Heart right ventricle (tissue), 16 donors: Measurements from ENCODE around the gene KLHDC7B. TPM values are rescaled to one million over a fixed set of nuclear protein-coding genes. Genes with fewer than 3 reads are reported as not detected.

Source experiments
- ATAC-seq, 8 donors: fragments of 200-7000 bp; cut with Tn5 transposase; one replicate each; pipeline ENCODE4 v1.9.1; 2020; ENCODE audit warnings: mild to moderate bottlenecking in 8 of 8, moderate library complexity in 8 of 8, moderate number of reproducible peaks in 1 of 8
- DNase-seq, 2 donors: peaks; one replicate each; pipeline ENCODE4 v3.0.0-alpha.2; 2020
- H3K27ac ChIP-seq, 10 donors: fragments of 200-600 bp; sonication (generic) in 2 of 10; one replicate each; pipeline versions ENCODE4 v1.5.0 to v1.8.0; 2020 to 2022; ENCODE audit warnings: mild to moderate bottlenecking in 3 of 10
- H3K27me3 ChIP-seq, 7 donors: fragments of 200-600 bp; one replicate each; pipeline ENCODE4 v1.8.0; 2021 to 2022; ENCODE audit warnings: mild to moderate bottlenecking in 2 of 7
- H3K36me3 ChIP-seq, 9 donors: fragments of 200-600 bp; sonication (generic) in 1 of 9; one replicate each; pipeline versions ENCODE4 v1.5.0 to v1.8.0; 2020 to 2022; ENCODE audit warnings: mild to moderate bottlenecking in 2 of 9
- H3K4me1 ChIP-seq, 9 donors: fragments of 200-600 bp; sonication (generic) in 1 of 9; one replicate each; pipeline versions ENCODE4 v1.5.0 to v1.8.0; 2020 to 2022; ENCODE audit warnings: mild to moderate bottlenecking in 4 of 9
- H3K4me3 ChIP-seq, 10 donors: fragments of 200-600 bp; sonication (generic) in 2 of 10; one replicate each; pipeline versions ENCODE4 v1.5.0 to v1.8.0; 2020 to 2022; ENCODE audit warnings: mild to moderate bottlenecking in 7 of 10, moderate library complexity in 2 of 10
- H3K9me3 ChIP-seq, 11 donors: fragments of 200-600 bp in 10 of 11; sonication (generic) in 2 of 11; one replicate each; pipeline versions ENCODE4 v1.5.0 to v1.8.0; 2013 to 2022; ENCODE audit warnings: mild to moderate bottlenecking in 2 of 11, control low read depth in 1 of 11, moderate library complexity in 1 of 11
- WGBS, 2 donors: extraction: QIAGEN DNeasy Blood & Tissue Kit; methylation state at CpG; one replicate each; pipeline ENCODE4 v1.1.7; 2013; ENCODE audit warnings: inconsistent platforms in 1 of 2; 5-methylcytosine and 5-hydroxymethylcytosine counted together
- intact Hi-C, 10 donors: fragments of 100-400 bp; cut with DNase I; formaldehyde crosslinking; loops; one replicate each; pipeline versions ENCODE4 v1.11.1 to v1.14.2; 2022
- polyA plus RNA-seq, 2 donors: library from polyadenylated mRNA; stranded (reverse); fragments of 200-250 nt; gene quantifications; one replicate each; pipeline ENCODE4 v1.2.3, GENCODE V29; 2013
- total RNA-seq, 10 donors: library from RNA; stranded (reverse); fragmentation: NEBNext Ultra II Directional in 3 of 10; extraction: Animal tissue kit (Norgen Biotek cat#: 25700) in 3 of 10; gene quantifications; one replicate each; pipeline versions ENCODE4 v1.2.1 to v1.2.4, GENCODE V29; 2021 to 2023
- TF ChIP-seq, protein P1 (sequence below), 9 donors: fragments of 200-600 bp; sonication (generic) in 2 of 9; IDR thresholded peaks; one replicate each; pipeline versions ENCODE4 v1.5.0 to v1.8.0; 2021 to 2022; ENCODE audit warnings: antibody characterized with exemption in 9 of 9, mild to moderate bottlenecking in 5 of 9, moderate library complexity in 1 of 9
- donor health status: Arrhythmogenic right ventricular cardiomyopathy.
- donor health status: ischemic (EF 13 %, LVEDD 7.1; RV severe dilation, severe dysfunction).
- donor health status: healthy with polysubstance abuse.
- donor health status: DM: no; HTN: yes; CAD: no.
- donor health status: DM: no; HTN: no; CAD: no.
- donor health status: ischemic (EF 25% LVEDD 6.9; RV normal size, moderate dysfunction).
- donor health status: ischemic (EF 25% LVEDD 5.7; RV mildly dilated, moderate dysfunction).
- donor health status: healthy.
- donor health status: DM: yes; HTN: yes; CAD: no.
- donor health status: Ischemic cardiomyopathy.
- donor health status: ischemic (EF 35%, LVEDD 5.7; RV mildly dilated, moderate dysfunction).
- donor health status: nonischemic (EF 11% LVEDD 7.7; RV severe dilation, severe dysfunction).
- donor health status: DM: yes; HTN: yes; CAD: no.
- donor health status: PGD.
- donor health status: ischemic (EF 29% LVEDD 5.4; RV normal size, mild dysfunction).
- donor health status: nonischemic (EF 23%, LVEDD 6.1; RV moderate dilation, normal function).

KLHDC7B gene
- total and polyA plus RNA-seq, 12 donors = 0.10 to 1.3 (median 0.13) TPM; not detected in 7

DNA sequence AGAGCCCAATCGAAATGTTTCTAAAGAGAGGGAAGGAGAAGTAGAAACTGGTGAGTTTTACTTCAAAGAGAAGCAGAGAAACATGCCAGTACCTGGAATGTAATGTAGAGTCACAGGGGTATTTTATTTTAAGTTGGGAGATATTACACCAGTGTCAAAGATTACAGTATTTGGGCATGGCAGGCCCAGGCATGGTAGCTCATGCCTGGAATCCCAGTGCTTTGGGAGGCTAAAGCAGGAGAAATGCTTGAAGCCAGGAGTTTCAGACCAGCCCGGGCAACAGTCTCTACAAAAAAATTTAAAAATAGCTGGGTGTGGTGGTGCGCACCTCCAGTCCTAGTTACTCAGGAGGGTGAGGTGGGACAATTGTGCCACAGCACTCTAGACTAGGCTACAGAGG lies 14.3 kb downstream of the KLHDC7B start:
- ATAC-seq = no peak
- Histone ChIP-seq H3K27ac (no peak overlapping the region), H3K36me3 (no peaks in the 10 kb centered on the region), H3K9me3 (no peaks in the 10 kb centered on the region), H3K4me3 (no peak overlapping the region), H3K4me1 (peaks cover 0 to 20% (median 7%) of the 10 kb centered on the region in 9 donors), H3K27me3 (no peaks in the 10 kb centered on the region)
- WGBS, 2 donors = 84 to 86% methylated on average over 3 of the region's 3 CpGs
- TF ChIP-seq, protein P1, sequence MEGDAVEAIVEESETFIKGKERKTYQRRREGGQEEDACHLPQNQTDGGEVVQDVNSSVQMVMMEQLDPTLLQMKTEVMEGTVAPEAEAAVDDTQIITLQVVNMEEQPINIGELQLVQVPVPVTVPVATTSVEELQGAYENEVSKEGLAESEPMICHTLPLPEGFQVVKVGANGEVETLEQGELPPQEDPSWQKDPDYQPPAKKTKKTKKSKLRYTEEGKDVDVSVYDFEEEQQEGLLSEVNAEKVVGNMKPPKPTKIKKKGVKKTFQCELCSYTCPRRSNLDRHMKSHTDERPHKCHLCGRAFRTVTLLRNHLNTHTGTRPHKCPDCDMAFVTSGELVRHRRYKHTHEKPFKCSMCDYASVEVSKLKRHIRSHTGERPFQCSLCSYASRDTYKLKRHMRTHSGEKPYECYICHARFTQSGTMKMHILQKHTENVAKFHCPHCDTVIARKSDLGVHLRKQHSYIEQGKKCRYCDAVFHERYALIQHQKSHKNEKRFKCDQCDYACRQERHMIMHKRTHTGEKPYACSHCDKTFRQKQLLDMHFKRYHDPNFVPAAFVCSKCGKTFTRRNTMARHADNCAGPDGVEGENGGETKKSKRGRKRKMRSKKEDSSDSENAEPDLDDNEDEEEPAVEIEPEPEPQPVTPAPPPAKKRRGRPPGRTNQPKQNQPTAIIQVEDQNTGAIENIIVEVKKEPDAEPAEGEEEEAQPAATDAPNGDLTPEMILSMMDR (IDR thresholded peaks at IDR 0.05) = no peak
- intact Hi-C loops = loop anchor here in 1 of 10 donors (5.0 kb wide), 1 partner anchor 33 kb away; the partner anchor contains the start of gene SCO2
- no peak for DNase-seq

GRCh38 chr22:50561401-50562358 lies 16.0 kb downstream of the KLHDC7B start:
- Histone ChIP-seq H3K4me1 (peaks cover 0 to 20% (median 7%) of the 10 kb centered on the region in 9 donors), H3K27ac (no peak overlapping the region), H3K9me3 (no peaks in the 10 kb centered on the region), H3K4me3 (no peak overlapping the region), H3K36me3 (no peaks in the 10 kb centered on the region), H3K27me3 (no peaks in the 10 kb centered on the region)
- WGBS, 2 donors = 71 to 81% methylated on average over 21 to 23 of the region's 34 CpGs
- TF ChIP-seq, protein P1 (IDR thresholded peaks at IDR 0.05) = no peak
- intact Hi-C loops = loop anchor here in 2 of 10 donors (2.0 to 5.0 kb wide), 2 partner anchors 21 to 34 kb away; partner anchors contain the start of genes CHKB (in 1 of the 2) and SCO2 (in 1 of the 2)
- ATAC-seq (no peak), DNase-seq (no peak)

DNA sequence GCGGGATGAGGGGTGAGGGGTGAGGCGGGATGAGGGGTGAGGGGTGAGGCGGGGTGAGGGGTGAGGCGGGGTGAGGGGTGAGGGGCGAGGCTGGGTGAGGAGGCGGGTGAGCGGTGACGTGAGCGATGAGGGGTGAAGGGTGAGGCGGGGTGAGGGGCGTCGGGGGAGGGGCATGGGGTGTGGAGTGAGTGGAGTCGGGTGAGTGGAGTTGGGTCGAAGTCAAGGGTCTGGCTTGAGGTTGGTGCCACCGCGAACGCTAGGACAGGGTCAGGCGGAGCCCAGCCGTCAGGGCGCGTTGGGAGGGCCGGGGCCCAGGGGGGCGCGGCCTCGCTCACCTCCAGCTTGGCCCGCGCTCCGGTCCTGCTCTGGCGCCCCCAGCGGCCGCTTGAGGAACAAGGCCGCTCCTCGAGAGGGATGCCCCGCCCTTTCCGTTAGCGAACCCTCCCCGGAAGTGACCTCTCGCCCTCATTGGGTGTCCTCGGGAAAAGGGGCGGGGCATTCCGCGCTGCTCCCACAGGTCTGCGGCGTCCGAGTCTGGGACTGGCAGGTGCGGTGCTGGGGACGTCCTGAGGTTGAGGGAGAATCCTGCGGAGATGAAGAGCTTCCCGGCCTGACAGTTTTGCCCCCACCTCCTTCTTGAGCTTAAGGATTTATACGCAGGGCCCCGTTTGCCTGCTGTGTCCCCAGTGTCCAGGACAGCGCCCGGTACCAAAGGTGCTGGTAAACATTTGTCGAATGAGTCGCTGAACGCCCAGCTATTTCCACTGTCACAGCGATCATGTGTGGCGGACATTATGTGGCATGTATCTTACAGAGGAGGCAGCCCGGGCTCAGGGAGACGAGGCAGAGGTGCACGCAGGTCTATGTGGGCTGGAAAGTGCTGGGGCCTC lies 17.1 kb downstream of the KLHDC7B start, which contains the start of gene SYCE3:
SYCE3 (minus strand) TSS at position 397 of the 890 bp plus-strand sequence. CDS start 6,514 bp downstream, outside the sequence.
- intact Hi-C loops = loop anchor here in 2 of 10 donors (2.0 to 5.0 kb wide), 2 partner anchors 20 to 35 kb away; partner anchors contain the start of genes CHKB (in 1 of the 2) and SCO2 (in 1 of the 2)
- 3 to 7% methylated on average over 51 to 61 of the region's 61 CpGs for whole genome bisulfite sequencing, 2 donors
- Histone ChIP-seq H3K4me3 (peak within 1 kb of the TSS; percentile 44 to 87 (median 65)), H3K27me3 (no peaks in the 10 kb centered on the region), H3K4me1 (peaks cover 0 to 20% (median 7%) of the 10 kb centered on the region in 9 donors), H3K9me3 (no peaks in the 10 kb centered on the region), H3K36me3 (peaks cover 0 to 8% (median 0%) of the 10 kb centered on the region in 9 donors), H3K27ac (peak within 1 kb of the TSS; percentile 47 to 91 (median 86))
- DNase-seq = peak; percentile 97
- peak; percentile 94 to 98 (median 96) for ATAC-seq
- TF ChIP-seq, protein P1 (IDR thresholded peaks at IDR 0.05) = peak; percentile 88 to 99 (median 98)
